ENCODE measurements around the gene UBE2Z. TPM values are rescaled to one million over a fixed set of nuclear protein-coding genes. Genes with fewer than 3 reads are reported as not detected.
"Not testable (repeated sequence)": the region's sequence is repeated elsewhere in the genome, so short reads cannot be mapped to it uniquely, and the experiment has no call there.

Gene UBE2Z
- total RNA-seq, 1 experiment from 2014 or later, result 108 TPM

DNA sequence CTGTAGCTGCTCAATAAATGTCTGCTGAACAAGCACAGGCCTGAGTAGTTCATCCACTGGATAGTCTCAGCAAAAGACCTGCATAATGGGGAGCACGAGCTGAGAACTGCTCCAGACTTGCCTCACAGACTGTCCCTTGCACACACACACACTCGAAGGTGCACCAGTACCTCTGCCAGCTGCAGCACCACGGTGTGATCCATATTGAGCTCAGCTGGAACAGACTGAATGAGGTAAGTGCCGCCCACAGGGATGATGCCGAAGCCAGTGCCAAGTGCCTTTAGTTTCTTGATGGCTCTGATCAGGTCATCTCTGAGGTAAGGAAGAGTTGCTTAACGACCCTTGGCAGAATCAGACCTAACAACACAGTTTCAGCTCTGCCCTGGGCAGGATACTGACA is 24.8 kb downstream of the UBE2Z start:
- ChIA-PET CTCF (no interaction called here), POLR2A (ENCODE audit: low non-redundant PET) (no interaction called here)
- Histone ChIP-seq H3K4me1 (ENCODE audit: insufficient read depth, low read length, poor library complexity, severe bottlenecking) (peaks cover 4% of the 10 kb centered on the region), H3K36me3 (ENCODE audit: insufficient read depth, low read length, poor library complexity, severe bottlenecking) (peaks cover 91% of the 10 kb centered on the region), H3K27ac (ENCODE audit: low read depth, low read length, poor library complexity, severe bottlenecking) (no peak overlapping the region), H3K4me3 (ENCODE audit: low read depth, low read length, poor library complexity, severe bottlenecking) (no peak overlapping the region), H3K27me3 (replicated peaks; ENCODE audit: insufficient read depth, low read depth, low read length, poor library complexity) (no peaks in the 10 kb centered on the region), H3K9me3 (ENCODE audit: low read depth, low read length, poor library complexity, severe bottlenecking) (no peaks in the 10 kb centered on the region)
- no peak for DNase-seq (ENCODE audit: low spot score)
- BruUV-seq (replicated peaks), result no TSS peak
- no peak for TF ChIP-seq EZH2 (IDR thresholded peaks at IDR 0.05; ENCODE audit: borderline replicate concordance, low read depth, low read length, poor library complexity, severe bottlenecking)
- no peak for TF ChIP-seq CTCF (conservative IDR thresholded peaks at IDR 0.05; ENCODE audit: low read depth, low read length)
- intact Hi-C loops (cut with micrococcal nuclease; ENCODE audit: unreplicated experiment), result no loop called here

GRCh38 chr17:48944515-48945260 is 36.5 kb downstream of the UBE2Z start, which contains the start of gene SNF8:
SNF8 (minus strand) TSS chr17:48944842; CDS start chr17:48944734, 108 bp downstream.
- no peaks in the 10 kb centered on the region for H3K27me3 ChIP-seq (replicated peaks; ENCODE audit: insufficient read depth, low read depth, low read length, poor library complexity)
- CTCF ChIA-PET, result interaction anchor here (0.6 to 1.0 kb wide), 3 partner anchors 52 to 308 kb away, joined by 3 read pairs; partner anchors contain the start of gene ATP5MC1
- POLR2A ChIA-PET (ENCODE audit: low non-redundant PET), result interaction anchor here (0.5 to 0.8 kb wide), 5 partner anchors 12 to 449 kb away, joined by 3 to 9 read pairs (median 4); no protein-coding TSS in a partner anchor
- H3K36me3 ChIP-seq (ENCODE audit: insufficient read depth, low read length, poor library complexity, severe bottlenecking), result peaks cover 21% of the 10 kb centered on the region
- H3K9me3 ChIP-seq (ENCODE audit: low read depth, low read length, poor library complexity, severe bottlenecking), result no peaks in the 10 kb centered on the region
- H3K4me3 ChIP-seq (ENCODE audit: low read depth, low read length, poor library complexity, severe bottlenecking), result peak within 1 kb of the TSS; percentile 84
- no TSS peak for BruUV-seq (replicated peaks)
- TF ChIP-seq EZH2 (IDR thresholded peaks at IDR 0.05; ENCODE audit: borderline replicate concordance, low read depth, low read length, poor library complexity, severe bottlenecking), result no peak
- no peak for TF ChIP-seq CTCF (conservative IDR thresholded peaks at IDR 0.05; ENCODE audit: low read depth, low read length)
- peaks cover 17% of the 10 kb centered on the region for H3K4me1 ChIP-seq (ENCODE audit: insufficient read depth, low read length, poor library complexity, severe bottlenecking)
- intact Hi-C loops (cut with micrococcal nuclease; ENCODE audit: unreplicated experiment), result loop anchor here (5.0 kb wide), 1 partner anchor 88 kb away; no protein-coding TSS in a partner anchor
- DNase-seq (ENCODE audit: low spot score), result peak; percentile 97
- peak within 1 kb of the TSS; percentile 88 for H3K27ac ChIP-seq (ENCODE audit: low read depth, low read length, poor library complexity, severe bottlenecking)

GRCh38 chr17:48945261-48945651 is 37.0 kb downstream of the UBE2Z start:
- H3K27me3 ChIP-seq (replicated peaks; ENCODE audit: insufficient read depth, low read depth, low read length, poor library complexity); H3K9me3 ChIP-seq (ENCODE audit: low read depth, low read length, poor library complexity, severe bottlenecking); intact Hi-C loops (cut with micrococcal nuclease; ENCODE audit: unreplicated experiment); DNase-seq (ENCODE audit: low spot score): not testable (repeated sequence)
- TSS peak; percentile 97 for BruUV-seq (replicated peaks)
- CTCF ChIA-PET, result interaction anchor here (0.6 to 1.0 kb wide), 2 partner anchors 53 to 309 kb away, joined by 3 read pairs; partner anchors contain the start of gene ATP5MC1
- Histone ChIP-seq H3K4me3 (ENCODE audit: low read depth, low read length, poor library complexity, severe bottlenecking) (peak overlapping the region; percentile 84), H3K36me3 (ENCODE audit: insufficient read depth, low read length, poor library complexity, severe bottlenecking) (peaks cover 16% of the 10 kb centered on the region), H3K27ac (ENCODE audit: low read depth, low read length, poor library complexity, severe bottlenecking) (peak overlapping the region; percentile 88), H3K4me1 (ENCODE audit: insufficient read depth, low read length, poor library complexity, severe bottlenecking) (peaks cover 17% of the 10 kb centered on the region)
- POLR2A ChIA-PET (ENCODE audit: low non-redundant PET), result interaction anchor here (0.8 kb wide), 1 partner anchor 342 kb away, joined by 4 read pairs; no protein-coding TSS in a partner anchor
